Kidney epithelial cell (primary cell): ENCODE data around the gene ITPA. TPM values are rescaled to one million over a fixed set of nuclear protein-coding genes. Genes with fewer than 3 reads are reported as not detected.

Experiments
- DNase-seq: peaks from one replicate; pipeline ENCODE4 v3.0.0-alpha.2; 2010; ENCODE audit warnings: low read depth
- H3K27me3 ChIP-seq: 2 replicates; pipeline ENCODE4 v1.6.0; 2011; ENCODE audit warnings: low read length; ENCODE audit not compliant: control insufficient read depth, insufficient read depth
- H3K36me3 ChIP-seq: 2 replicates; pipeline ENCODE4 v1.5.1; 2011; ENCODE audit warnings: low read length; ENCODE audit not compliant: control insufficient read depth, insufficient read depth
- H3K4me3 ChIP-seq: 2 replicates; pipeline ENCODE4 v1.5.1; 2011; ENCODE audit warnings: low read depth, mild to moderate bottlenecking, control low read depth, low read length
- CTCF ChIP-seq: IDR thresholded peaks from 2 replicates; pipeline ENCODE4 v1.5.1; 2011; ENCODE audit warnings: mild to moderate bottlenecking, moderate library complexity, low read length, control low read depth, inconsistent platforms; ENCODE audit not compliant: insufficient read depth, poor library complexity, severe bottlenecking
- total RNA-seq: library from RNA; depleted of rRNA; stranded (reverse); fragments of >200 nt; gene quantifications from 2 replicates; pipeline ENCODE4 v1.2.3, GENCODE V29; 2015

The ITPA gene
- total RNA-seq, 1 donor from 2014 or later, result 71.2 TPM

GRCh38 chr20:3262566-3262965, 53.3 kb downstream of the ITPA start:
- no peak for TF ChIP-seq CTCF
- H3K36me3 ChIP-seq, result peaks cover 5% of the 10 kb centered on the region
- H3K27me3 ChIP-seq, result no peaks in the 10 kb centered on the region
- DNase-seq, result no peak
- no peak overlapping the region for H3K4me3 ChIP-seq

DNA sequence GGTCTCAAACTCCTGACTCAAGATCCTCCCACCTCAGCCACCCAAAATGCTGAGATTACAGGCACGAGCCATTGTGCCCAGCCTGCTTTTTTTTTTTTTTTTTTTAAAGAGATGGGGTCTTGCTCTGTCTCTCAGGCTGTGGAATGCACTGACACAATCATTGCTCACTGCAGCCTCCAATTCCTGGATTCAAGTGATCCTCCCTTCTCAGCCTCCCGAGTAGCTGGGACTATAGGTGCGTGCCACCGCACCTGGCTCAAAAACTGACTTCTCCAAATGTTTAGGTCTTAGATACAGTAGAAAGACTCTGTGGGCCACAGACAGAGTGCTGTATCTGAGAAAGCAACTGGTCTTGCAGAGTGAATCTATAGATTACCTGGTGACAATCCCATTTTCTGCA, 60.8 kb downstream of the ITPA start:
- no peak for DNase-seq
- Histone ChIP-seq H3K36me3 (no peaks in the 10 kb centered on the region), H3K27me3 (no peaks in the 10 kb centered on the region), H3K4me3 (no peak overlapping the region)
- TF ChIP-seq CTCF, result no peak

DNA sequence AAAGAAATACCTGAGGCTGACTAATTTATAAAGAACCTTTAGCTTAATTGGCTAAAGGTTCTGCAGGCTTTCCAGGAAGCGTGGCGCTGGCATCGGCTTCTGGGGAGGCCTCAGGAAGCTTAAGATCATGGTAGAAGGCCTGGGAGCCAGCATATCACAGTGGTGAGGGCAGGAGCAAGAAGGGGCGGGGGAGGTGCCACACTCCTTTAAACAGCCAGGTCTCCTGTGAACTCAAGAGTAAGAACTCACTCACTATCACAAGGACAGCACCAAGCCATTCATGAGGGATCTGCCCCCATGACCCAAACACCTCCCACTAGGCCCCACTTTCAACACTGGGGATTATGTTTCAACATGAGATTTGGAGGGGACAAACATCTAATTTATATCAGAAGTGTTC, 64.1 kb downstream of the ITPA start:
- no peaks in the 10 kb centered on the region for H3K27me3 ChIP-seq
- no peak for TF ChIP-seq CTCF
- H3K4me3 ChIP-seq, result no peak overlapping the region
- no peak for DNase-seq
- peaks cover 3% of the 10 kb centered on the region for H3K36me3 ChIP-seq

Other genes starting within 250 kb of the ITPA start
- 0.27 TPM in 1 of 2 replicates, not detected in the other for gene GNRH2, start 165.9 kb upstream of the ITPA start, total RNA-seq
- gene MRPS26, start 163.4 kb upstream of the ITPA start, total RNA-seq, result 70.4 and 80.8 TPM in 2 replicates
- not detected in 2 replicates for gene OXT, start 137.9 kb upstream of the ITPA start, total RNA-seq
- not detected in 2 replicates for gene AVP, start 124.8 kb upstream of the ITPA start, total RNA-seq
- 13.4 and 14.3 TPM in 2 replicates for gene FASTKD5, start 49.6 kb upstream of the ITPA start, total RNA-seq
- gene UBOX5, start 49.6 kb upstream of the ITPA start, total RNA-seq, result 5.1 and 5.6 TPM in 2 replicates
- 10.4 and 11.3 TPM in 2 replicates for gene LZTS3, start 35.9 kb upstream of the ITPA start, total RNA-seq
- 89.8 and 108 TPM in 2 replicates for gene DDRGK1, start 4.8 kb upstream of the ITPA start, total RNA-seq
- gene SLC4A11, start 29.7 kb downstream of the ITPA start, total RNA-seq, result 4.9 and 8.5 TPM in 2 replicates
- gene DNAAF9, start 198.2 kb downstream of the ITPA start, total RNA-seq, result 11.8 and 12.6 TPM in 2 replicates